Thymus (tissue), 11 donors: ENCODE data around the gene FGF8. TPM values are rescaled to one million over a fixed set of nuclear protein-coding genes. Genes with fewer than 3 reads are reported as not detected.

Experiments used
- DNase-seq, 9 donors: peaks; one replicate each; pipeline ENCODE4 v3.0.0-alpha.2; 2013; ENCODE audit warnings: low spot score in 9 of 9, low read depth in 6 of 9, missing footprints in 1 of 9
- H3K27ac ChIP-seq, 2 donors: one replicate each; pipeline ENCODE4 v1.5.1; 2013; ENCODE audit warnings: control low read depth in 1 of 2, low read depth in 1 of 2, low read length in 1 of 2, mild to moderate bottlenecking in 1 of 2, moderate library complexity in 1 of 2
- H3K27me3 ChIP-seq, 2 donors: one replicate each; pipeline ENCODE4 v1.5.1; 2013; ENCODE audit warnings: low read length in 1 of 2; ENCODE audit not compliant: control insufficient read depth in 2 of 2, insufficient read depth in 1 of 2
- H3K36me3 ChIP-seq, 2 donors: one replicate each; pipeline ENCODE4 v1.5.1; 2013; ENCODE audit warnings: low read length in 1 of 2, mild to moderate bottlenecking in 1 of 2, moderate library complexity in 1 of 2; ENCODE audit not compliant: control insufficient read depth in 2 of 2, insufficient read depth in 2 of 2
- H3K4me1 ChIP-seq, 2 donors: one replicate each; pipeline ENCODE4 v1.5.1; 2013; ENCODE audit warnings: low read length in 2 of 2; ENCODE audit not compliant: control insufficient read depth in 2 of 2, insufficient read depth in 2 of 2
- H3K4me3 ChIP-seq, 2 donors: one replicate each; pipeline ENCODE4 v1.5.1; 2013; ENCODE audit warnings: low read length in 2 of 2, control low read depth in 1 of 2, mild to moderate bottlenecking in 1 of 2
- H3K9me3 ChIP-seq, 2 donors: one replicate each; pipeline ENCODE4 v1.5.1; 2013; ENCODE audit warnings: low read length in 1 of 2, mild to moderate bottlenecking in 1 of 2; ENCODE audit not compliant: control insufficient read depth in 2 of 2, insufficient read depth in 1 of 2
- WGBS: extraction: QIAGEN DNeasy Blood & Tissue Kit; methylation state at CpG from one replicate; pipeline ENCODE4 v1.1.7; 2013; 5-methylcytosine and 5-hydroxymethylcytosine counted together
- polyA plus RNA-seq: library from polyadenylated mRNA; stranded (reverse); fragments of 200-250 nt; gene quantifications from one replicate; pipeline ENCODE4 v1.2.3, GENCODE V29; 2013
- total RNA-seq: library from RNA; stranded (reverse); fragments of 120-200 nt; gene quantifications from one replicate; pipeline ENCODE4 v1.2.4, GENCODE V29; 2013
- donor health status: healthy.

The FGF8 gene
- total and polyA plus RNA-seq, 2 donors: 0.14 TPM; not detected in 1

DNA sequence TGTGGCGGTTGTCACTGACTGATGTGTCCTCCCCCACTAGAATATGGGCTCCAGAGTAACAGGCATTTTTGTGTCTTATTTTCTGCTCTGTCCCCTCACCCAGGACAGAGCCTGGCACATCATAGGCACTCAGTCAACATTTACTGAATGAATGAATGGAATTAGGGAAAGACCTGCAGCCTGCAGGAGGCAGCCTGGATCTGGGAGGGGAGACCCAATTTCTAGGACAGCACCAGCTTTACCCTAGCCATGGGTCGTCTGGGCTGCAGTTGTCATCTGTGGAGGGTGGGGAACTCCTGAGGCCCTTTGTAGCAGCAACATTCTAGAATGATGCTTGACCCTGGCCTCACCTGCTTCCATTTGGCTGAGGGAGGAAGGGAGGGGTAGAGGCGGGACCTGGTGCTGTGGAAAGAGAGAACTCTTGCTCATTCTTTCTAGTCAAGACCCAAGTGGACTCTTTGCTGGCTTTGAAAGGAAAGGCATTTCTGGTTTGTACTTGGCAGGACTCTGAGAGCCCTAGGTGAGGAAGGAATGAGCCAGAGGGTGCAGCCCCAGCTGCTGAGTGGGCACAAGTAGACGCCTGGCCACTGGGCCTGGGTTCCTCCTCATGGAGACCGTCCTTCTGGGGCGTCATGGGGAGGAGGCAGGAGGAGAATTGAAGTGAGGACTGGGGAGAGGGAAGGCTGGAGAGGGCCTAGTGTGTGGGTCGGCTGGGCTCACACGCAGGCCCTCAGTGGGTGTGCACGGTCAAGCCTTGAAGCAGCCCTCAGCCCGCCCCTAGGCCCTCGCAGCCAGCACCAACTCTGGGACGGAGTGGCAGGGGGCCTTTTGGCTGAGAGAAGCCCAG lies 8.9 kb downstream of the FGF8 start:
- no peak for DNase-seq
- no peak overlapping the region for H3K4me3 ChIP-seq
- 91% methylated on average over 12 of the region's 12 CpGs for WGBS

DNA sequence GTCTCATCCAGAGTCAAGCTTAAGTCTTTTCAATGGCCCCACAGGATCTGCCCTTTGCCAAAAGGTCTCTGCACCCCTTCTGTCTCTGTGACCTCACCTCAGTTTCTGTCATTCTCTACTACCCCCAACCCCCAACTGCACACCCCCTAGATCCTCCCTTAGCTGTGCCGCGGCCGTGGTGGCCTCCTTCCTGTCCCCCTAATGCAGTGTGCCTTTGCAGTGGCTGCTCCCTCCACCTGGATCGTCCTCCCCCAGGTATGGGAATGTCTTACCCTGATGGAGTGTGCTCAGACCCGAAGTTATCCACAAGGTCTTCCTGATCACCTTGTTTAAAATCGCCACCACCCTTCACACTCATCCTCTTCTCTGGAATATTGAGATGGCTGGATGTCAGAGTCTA lies 9.6 kb downstream of the FGF8 start:
- no peak for DNase-seq
- H3K27ac ChIP-seq: no peak overlapping the region
- peaks cover 3 to 88% of the 10 kb centered on the region in 2 donors for H3K27me3 ChIP-seq
- no peaks in the 10 kb centered on the region for H3K4me1 ChIP-seq
- no peaks in the 10 kb centered on the region for H3K36me3 ChIP-seq
- H3K4me3 ChIP-seq: no peak overlapping the region
- 85% methylated on average over 6 of the region's 6 CpGs for WGBS
- no peaks in the 10 kb centered on the region for H3K9me3 ChIP-seq

More for the DNA sequence above, 8.9 kb downstream of the FGF8 start:
- no peaks in the 10 kb centered on the region for H3K9me3 ChIP-seq
- peaks cover 7 to 88% of the 10 kb centered on the region in 2 donors for H3K27me3 ChIP-seq
- H3K36me3 ChIP-seq: no peaks in the 10 kb centered on the region
- H3K4me1 ChIP-seq: no peaks in the 10 kb centered on the region
- no peak overlapping the region for H3K27ac ChIP-seq

GRCh38 chr10:101763141-101763846 lies 12.6 kb downstream of the FGF8 start:
- Histone ChIP-seq H3K27ac (no peak overlapping the region), H3K9me3 (no peaks in the 10 kb centered on the region), H3K4me3 (no peak overlapping the region), H3K27me3 (peaks cover 3 to 84% of the 10 kb centered on the region in 2 donors), H3K4me1 (no peaks in the 10 kb centered on the region), H3K36me3 (no peaks in the 10 kb centered on the region)
- 94% methylated on average over 10 of the region's 10 CpGs for WGBS
- no peak for DNase-seq

GRCh38 chr10:101762736-101763135 lies 13.2 kb downstream of the FGF8 start:
- Histone ChIP-seq H3K27ac (no peak overlapping the region), H3K4me1 (no peaks in the 10 kb centered on the region), H3K36me3 (no peaks in the 10 kb centered on the region), H3K9me3 (no peaks in the 10 kb centered on the region), H3K27me3 (peaks cover 3 to 83% of the 10 kb centered on the region in 2 donors), H3K4me3 (no peak overlapping the region)
- DNase-seq: no peak
- 96% methylated on average over 5 of the region's 5 CpGs for WGBS

DNA sequence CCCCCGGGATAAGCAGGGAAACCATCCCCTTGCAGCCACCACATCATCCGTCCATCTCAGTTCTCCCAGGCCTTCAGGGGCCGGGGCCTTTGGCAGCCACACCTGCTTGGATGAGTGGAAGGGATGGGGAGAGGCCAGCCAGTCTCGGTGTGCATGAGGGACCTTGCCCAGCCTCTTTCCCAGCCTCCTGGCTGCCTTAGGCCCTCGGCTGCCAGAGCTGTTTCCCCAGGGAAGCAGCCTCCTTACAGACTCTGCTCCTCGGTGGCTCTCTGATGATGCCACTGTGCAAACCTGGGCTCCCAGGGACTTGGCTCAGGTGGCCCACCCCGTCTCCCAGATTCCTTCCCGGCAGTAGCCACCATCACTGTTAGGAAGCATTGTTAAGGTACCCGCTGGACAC lies 14.7 kb downstream of the FGF8 start:
- H3K27ac ChIP-seq: no peak overlapping the region
- peaks cover 3 to 68% of the 10 kb centered on the region in 2 donors for H3K27me3 ChIP-seq
- no peaks in the 10 kb centered on the region for H3K4me1 ChIP-seq
- no peak for DNase-seq
- 89% methylated on average over 9 of the region's 9 CpGs for WGBS
- H3K9me3 ChIP-seq: no peaks in the 10 kb centered on the region
- no peaks in the 10 kb centered on the region for H3K36me3 ChIP-seq
- H3K4me3 ChIP-seq: no peak overlapping the region

GRCh38 chr10:101760510-101760909 lies 15.4 kb downstream of the FGF8 start:
- no peaks in the 10 kb centered on the region for H3K9me3 ChIP-seq
- peaks cover 0 to 60% of the 10 kb centered on the region in 2 donors for H3K27me3 ChIP-seq
- no peak overlapping the region for H3K27ac ChIP-seq
- WGBS: 86% methylated on average over 3 of the region's 3 CpGs
- H3K36me3 ChIP-seq: no peaks in the 10 kb centered on the region
- DNase-seq: no peak
- no peak overlapping the region for H3K4me3 ChIP-seq
- H3K4me1 ChIP-seq: no peaks in the 10 kb centered on the region

GRCh38 chr10:101759309-101760247 lies 16.3 kb downstream of the FGF8 start:
- Histone ChIP-seq H3K9me3 (no peaks in the 10 kb centered on the region), H3K4me1 (no peaks in the 10 kb centered on the region), H3K36me3 (no peaks in the 10 kb centered on the region), H3K27ac (no peak overlapping the region), H3K4me3 (no peak overlapping the region), H3K27me3 (peaks cover 1 to 53% of the 10 kb centered on the region in 2 donors)
- no peak for DNase-seq
- 90% methylated on average over 12 of the region's 12 CpGs for WGBS

DNA sequence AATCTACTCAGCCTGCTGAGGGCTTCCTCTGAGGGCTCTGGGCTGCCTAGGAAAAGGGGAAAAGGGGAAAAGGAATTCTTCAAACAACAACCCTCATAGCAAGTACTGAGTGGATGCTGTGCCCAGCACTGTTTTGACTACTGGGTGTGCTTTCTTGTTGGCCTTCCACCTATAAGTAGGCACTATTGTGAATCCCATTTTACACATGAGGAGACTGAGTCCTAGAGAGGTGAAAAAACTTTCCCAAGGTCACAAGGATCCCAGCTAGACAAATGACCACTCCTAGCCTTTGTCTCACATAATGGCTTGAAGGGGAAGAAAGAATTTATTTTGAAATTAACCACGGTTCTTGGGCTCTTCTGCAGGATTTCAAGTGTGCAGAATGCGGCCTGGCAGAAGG lies 17.1 kb downstream of the FGF8 start:
- no peak for DNase-seq
- no peaks in the 10 kb centered on the region for H3K4me1 ChIP-seq
- no peaks in the 10 kb centered on the region for H3K36me3 ChIP-seq
- WGBS: 87% methylated on average over 2 of the region's 2 CpGs
- peaks cover 2 to 52% of the 10 kb centered on the region in 2 donors for H3K27me3 ChIP-seq
- H3K9me3 ChIP-seq: no peaks in the 10 kb centered on the region
- no peak overlapping the region for H3K4me3 ChIP-seq
- no peak overlapping the region for H3K27ac ChIP-seq
